GM18511 (cell line): Measurements from ENCODE around the gene DYNLT2.
"Not testable (repeated sequence)": the region's sequence is repeated elsewhere in the genome, so short reads cannot be mapped to it uniquely, and the experiment has no call there.

Experiments used
- ATAC-seq: cut with Tn5 transposase; IDR thresholded peaks from one replicate; pipeline ENCODE4 v1.9.1; 2021; ENCODE audit warnings: mild to moderate bottlenecking, moderate library complexity; ENCODE audit not compliant: unreplicated experiment

The DYNLT2 gene

DNA sequence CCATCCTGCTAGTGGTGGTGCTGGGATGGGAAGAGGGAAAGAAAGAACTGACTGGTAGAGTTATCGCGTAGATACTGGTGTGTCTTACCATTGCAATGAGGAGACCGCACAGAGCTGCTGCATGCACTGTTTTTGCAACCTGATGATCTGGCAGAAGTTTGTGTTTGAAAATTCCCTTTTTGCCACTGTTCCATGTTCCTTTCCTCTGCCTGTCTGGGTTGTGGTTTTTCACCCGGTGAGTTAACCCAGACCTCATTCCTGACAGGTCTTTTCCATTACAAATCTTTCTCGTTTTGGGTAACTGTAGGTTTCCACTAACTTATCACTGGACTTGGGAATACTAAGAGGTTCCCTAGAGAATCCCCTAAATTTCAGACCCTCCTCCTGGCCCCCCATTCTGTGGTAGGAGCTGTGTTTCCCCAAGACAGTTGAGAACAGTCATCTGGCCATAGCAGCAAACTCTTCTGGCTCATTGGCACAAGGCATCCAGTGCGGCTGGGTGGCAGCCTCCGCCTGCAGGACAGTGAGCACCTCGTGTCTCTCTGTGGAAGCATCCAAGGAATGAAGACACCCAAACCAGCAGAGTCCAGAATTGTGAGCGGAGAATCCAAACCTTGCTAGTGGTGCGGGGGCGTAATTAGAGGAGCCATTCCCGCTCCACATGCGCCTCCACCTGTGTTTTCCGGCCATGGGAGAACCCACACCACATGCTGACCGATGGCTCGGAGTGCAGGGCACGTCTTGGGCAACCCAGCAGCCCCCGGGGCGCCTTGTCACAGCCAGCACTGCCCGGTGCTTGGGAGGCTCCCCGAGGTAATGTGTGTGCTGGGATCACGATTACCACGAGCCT, 32.8 kb upstream of the DYNLT2 start:
- ATAC-seq, result no peak

GRCh38 chr6:169783401-169783800, 32.0 kb upstream of the DYNLT2 start:
- no peak for ATAC-seq

- ATAC-seq, result no peak
These were observed 31.6 kb upstream of the DYNLT2 start for GRCh38 chr6:169782966-169783365.

GRCh38 chr6:169780571-169781091, 29.3 kb upstream of the DYNLT2 start:
- no peak for ATAC-seq

GRCh38 chr6:169779896-169780295, 28.5 kb upstream of the DYNLT2 start:
- ATAC-seq, result no peak

GRCh38 chr6:169779092-169779815, 27.9 kb upstream of the DYNLT2 start:
- ATAC-seq, result no peak

- no peak for ATAC-seq
These were observed 27.3 kb upstream of the DYNLT2 start for GRCh38 chr6:169778646-169779045.

- ATAC-seq, result no peak
These were observed 26.5 kb upstream of the DYNLT2 start for GRCh38 chr6:169777896-169778295.

GRCh38 chr6:169776379-169776778, 25.0 kb upstream of the DYNLT2 start:
- ATAC-seq, result no peak

DNA sequence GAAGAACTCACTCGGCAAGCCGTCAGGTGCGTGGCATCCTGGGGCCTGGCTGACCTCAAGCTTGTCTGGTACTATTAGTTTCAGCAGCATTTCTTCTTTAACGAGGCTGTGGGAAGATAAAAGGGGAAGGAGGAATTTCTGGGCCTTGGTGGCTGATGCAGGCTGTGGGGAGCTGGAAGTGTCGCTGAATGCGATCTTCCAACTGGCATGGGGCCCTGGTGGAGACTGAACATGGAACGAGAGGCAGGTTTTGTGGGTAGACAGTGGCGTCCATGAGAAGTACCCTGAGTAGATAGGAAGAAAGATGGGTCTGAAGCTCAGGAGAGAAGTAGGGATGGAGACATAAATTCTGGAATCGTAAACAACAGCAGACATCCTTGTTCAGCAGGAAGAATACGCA, 23.9 kb upstream of the DYNLT2 start:
- ATAC-seq, result no peak

DNA sequence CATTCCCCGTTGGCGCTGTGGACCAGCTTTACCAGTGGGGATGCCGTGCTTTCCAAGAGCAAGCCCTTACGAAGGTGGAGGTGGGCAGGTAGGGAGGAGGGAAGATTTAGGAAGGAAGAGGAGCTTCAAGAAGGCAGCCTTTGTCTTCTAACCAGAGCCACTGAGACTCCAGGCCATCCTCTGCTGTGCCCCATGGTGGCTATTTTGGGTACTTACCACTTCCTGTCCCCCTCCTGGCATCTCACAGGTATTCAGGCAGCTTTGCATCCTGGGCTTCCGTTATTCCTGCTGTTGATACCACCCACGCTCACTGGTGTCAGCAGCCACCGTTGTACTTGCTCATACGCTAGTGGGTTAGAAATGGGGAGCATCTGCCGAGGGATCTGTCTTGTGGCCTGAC, 23.0 kb upstream of the DYNLT2 start:
- no peak for ATAC-seq

GRCh38 chr6:169766921-169767736, 15.8 kb upstream of the DYNLT2 start:
- ATAC-seq, result no peak

- no peak for ATAC-seq
These were observed 14.9 kb upstream of the DYNLT2 start for GRCh38 chr6:169766232-169766631.

- ATAC-seq, result not testable (repeated sequence)
These were observed 14.4 kb upstream of the DYNLT2 start for GRCh38 chr6:169765789-169766188.

GRCh38 chr6:169763881-169764280, 12.5 kb upstream of the DYNLT2 start:
- ATAC-seq, result no peak

GRCh38 chr6:169763308-169763707, 11.9 kb upstream of the DYNLT2 start:
- no peak for ATAC-seq

- no peak for ATAC-seq
These were observed 3.8 kb upstream of the DYNLT2 start for GRCh38 chr6:169755162-169755561.

- ATAC-seq, result no peak
These were observed 777 bp upstream of the DYNLT2 start for GRCh38 chr6:169752074-169752623.

GRCh38 chr6:169746556-169746955, 4.8 kb downstream of the DYNLT2 start:
- no peak for ATAC-seq

DNA sequence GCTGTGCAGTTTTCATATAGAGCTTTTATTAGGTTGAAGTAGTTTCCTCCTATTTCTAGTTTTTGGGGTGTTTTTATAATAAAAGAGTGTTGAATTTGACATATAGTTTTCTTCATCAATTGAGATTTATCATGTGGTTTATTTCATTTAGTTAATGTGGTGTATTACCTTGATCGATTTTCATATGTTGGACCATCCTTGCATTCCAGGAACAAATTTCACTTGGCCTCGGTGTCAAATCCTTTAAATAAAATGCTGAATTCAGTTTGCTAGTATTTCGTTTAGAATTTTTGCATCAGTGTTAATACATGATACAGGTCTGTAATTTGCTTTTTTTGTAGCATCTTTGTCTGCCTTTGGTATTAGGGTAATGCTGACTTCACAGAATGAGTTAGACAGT, 6.0 kb downstream of the DYNLT2 start:
- no peak for ATAC-seq

GRCh38 chr6:169741344-169741743, 10.0 kb downstream of the DYNLT2 start:
- ATAC-seq, result no peak
